HUES64 (cell line): ENCODE results near the gene SSTR3.
"Not testable (repeated sequence)": the region's sequence is repeated elsewhere in the genome, so short reads cannot be mapped to it uniquely, and the experiment has no call there.

Experiments used
- H3K27ac ChIP-seq: 2 replicates; pipeline ENCODE4 v1.7.0; 2013; ENCODE audit warnings: low read depth, low read length, inconsistent platforms
- H3K27me3 ChIP-seq: 2 replicates; pipeline ENCODE4 v1.6.1; 2013; ENCODE audit warnings: mild to moderate bottlenecking, low read length; ENCODE audit not compliant: insufficient read depth
- H3K36me3 ChIP-seq: 2 replicates; pipeline ENCODE4 v1.6.1; 2013; ENCODE audit warnings: mild to moderate bottlenecking, low read length; ENCODE audit not compliant: insufficient read depth
- H3K4me1 ChIP-seq: 2 replicates; pipeline ENCODE4 v1.6.1; 2013; ENCODE audit warnings: mild to moderate bottlenecking, low read length, moderate library complexity; ENCODE audit not compliant: insufficient read depth
- H3K4me3 ChIP-seq: 2 replicates; pipeline ENCODE4 v1.5.1; 2013; ENCODE audit warnings: mild to moderate bottlenecking, low read length, moderate library complexity
- H3K9ac ChIP-seq: 2 replicates; pipeline ENCODE4 v1.6.1; 2013; ENCODE audit warnings: mild to moderate bottlenecking, low read depth, low read length
- H3K9me3 ChIP-seq: 2 replicates; pipeline ENCODE4 v1.6.1; 2013; ENCODE audit warnings: low read depth, low read length; ENCODE audit not compliant: insufficient read depth
- WGBS: fragments of 150-250, 120-280 bp; methylation state at CpG from one replicate; pipeline ENCODE4 v1.1.7; 2013; ENCODE audit warnings: missing lambda C conversion rate; 5-methylcytosine and 5-hydroxymethylcytosine counted together

SSTR3 gene

GRCh38 chr22:37240941-37241320 lies 28.7 kb upstream of the SSTR3 start:
- Histone ChIP-seq H3K27ac (no peak overlapping the region), H3K4me3 (no peak overlapping the region), H3K9ac (no peak overlapping the region), H3K9me3 (no peaks in the 10 kb centered on the region), H3K27me3 (no peaks in the 10 kb centered on the region), H3K4me1 (no peaks in the 10 kb centered on the region), H3K36me3 (no peaks in the 10 kb centered on the region)
- WGBS = 92% methylated on average over 7 of the region's 7 CpGs

- H3K27ac ChIP-seq = no peak overlapping the region
- WGBS = 86% methylated on average over 11 of the region's 11 CpGs
- no peaks in the 10 kb centered on the region for H3K36me3 ChIP-seq
- no peaks in the 10 kb centered on the region for H3K4me1 ChIP-seq
- H3K9ac ChIP-seq = no peak overlapping the region
- no peaks in the 10 kb centered on the region for H3K27me3 ChIP-seq
- no peak overlapping the region for H3K4me3 ChIP-seq
- H3K9me3 ChIP-seq = no peaks in the 10 kb centered on the region
Observed at GRCh38 chr22:37240240-37240940, 28.1 kb upstream of the SSTR3 start.

GRCh38 chr22:37239336-37240239 lies 27.3 kb upstream of the SSTR3 start:
- no peaks in the 10 kb centered on the region for H3K9me3 ChIP-seq
- no peak overlapping the region for H3K9ac ChIP-seq
- H3K27me3 ChIP-seq = no peaks in the 10 kb centered on the region
- no peaks in the 10 kb centered on the region for H3K4me1 ChIP-seq
- H3K4me3 ChIP-seq = no peak overlapping the region
- WGBS = 84% methylated on average over 9 of the region's 10 CpGs
- no peak overlapping the region for H3K27ac ChIP-seq
- H3K36me3 ChIP-seq = no peaks in the 10 kb centered on the region

- 88% methylated on average over 20 of the region's 20 CpGs for WGBS
- Histone ChIP-seq H3K9me3 (no peaks in the 10 kb centered on the region), H3K27me3 (no peaks in the 10 kb centered on the region), H3K27ac (no peak overlapping the region), H3K4me3 (no peak overlapping the region), H3K36me3 (no peaks in the 10 kb centered on the region), H3K4me1 (no peaks in the 10 kb centered on the region), H3K9ac (no peak overlapping the region)
Observed at GRCh38 chr22:37237371-37238268, 25.3 kb upstream of the SSTR3 start.

GRCh38 chr22:37235897-37236607 lies 23.8 kb upstream of the SSTR3 start:
- WGBS = 94% methylated on average over 3 of the region's 3 CpGs
- Histone ChIP-seq H3K4me1 (no peaks in the 10 kb centered on the region), H3K4me3 (no peak overlapping the region), H3K9ac (no peak overlapping the region), H3K27ac (no peak overlapping the region), H3K36me3 (no peaks in the 10 kb centered on the region), H3K9me3 (no peaks in the 10 kb centered on the region), H3K27me3 (no peaks in the 10 kb centered on the region)

GRCh38 chr22:37234736-37235711 lies 22.7 kb upstream of the SSTR3 start:
- Histone ChIP-seq H3K4me3 (no peak overlapping the region), H3K4me1 (no peaks in the 10 kb centered on the region), H3K27ac (no peak overlapping the region), H3K9me3 (no peaks in the 10 kb centered on the region), H3K9ac (no peak overlapping the region), H3K36me3 (no peaks in the 10 kb centered on the region), H3K27me3 (no peaks in the 10 kb centered on the region)
- 86% methylated on average over 16 of the region's 16 CpGs for WGBS

GRCh38 chr22:37233751-37234631 lies 21.7 kb upstream of the SSTR3 start:
- 90% methylated on average over 27 of the region's 27 CpGs for WGBS
- H3K27me3 ChIP-seq = no peaks in the 10 kb centered on the region
- H3K9me3 ChIP-seq = no peaks in the 10 kb centered on the region
- H3K36me3 ChIP-seq = no peaks in the 10 kb centered on the region
- H3K4me1 ChIP-seq = no peaks in the 10 kb centered on the region
- no peak overlapping the region for H3K9ac ChIP-seq
- H3K27ac ChIP-seq = no peak overlapping the region
- no peak overlapping the region for H3K4me3 ChIP-seq

GRCh38 chr22:37233371-37233750 lies 21.1 kb upstream of the SSTR3 start:
- not testable (repeated sequence) for H3K4me1 ChIP-seq, H3K27ac ChIP-seq, H3K9me3 ChIP-seq, H3K27me3 ChIP-seq, H3K4me3 ChIP-seq, H3K36me3 ChIP-seq, H3K9ac ChIP-seq
- 92% methylated on average over 12 of the region's 12 CpGs for WGBS

GRCh38 chr22:37232140-37232998 lies 20.1 kb upstream of the SSTR3 start:
- H3K27ac ChIP-seq = no peak overlapping the region
- H3K9me3 ChIP-seq = no peaks in the 10 kb centered on the region
- H3K4me1 ChIP-seq = no peaks in the 10 kb centered on the region
- no peak overlapping the region for H3K4me3 ChIP-seq
- H3K27me3 ChIP-seq = no peaks in the 10 kb centered on the region
- H3K36me3 ChIP-seq = no peaks in the 10 kb centered on the region
- WGBS = 89% methylated on average over 15 of the region's 15 CpGs
- H3K9ac ChIP-seq = no peak overlapping the region
